NOMO-1 treated with DMSO at 0.1 percent for 48 hours (cell line): ENCODE data around the gene CARMIL1.

ENCODE experiments used
- DNase-seq: peaks from one replicate; lab custom pipeline; 2025; ENCODE audit not compliant: unreplicated experiment; lab: John Stamatoyannopoulos, UW

Gene CARMIL1

GRCh38 chr6:25278914-25279747 lies at the start of gene CARMIL1:
Gene CARMIL1 (plus strand): TSS chr6:25279374. CDS start chr6:25279796, 422 bp downstream.
- peak; percentile 79 for DNase-seq

GRCh38 chr6:25229671-25230321 lies 49.4 kb upstream of the CARMIL1 start:
- no peak for DNase-seq

- no peak for DNase-seq
Observed at GRCh38 chr6:25232479-25232878, 46.7 kb upstream of the CARMIL1 start.

GRCh38 chr6:25233226-25233625 lies 45.9 kb upstream of the CARMIL1 start:
- no peak for DNase-seq

GRCh38 chr6:25237579-25237978 lies 41.6 kb upstream of the CARMIL1 start:
- DNase-seq = no peak

- no peak for DNase-seq
Observed at GRCh38 chr6:25239059-25239458, 40.1 kb upstream of the CARMIL1 start.

- no peak for DNase-seq
Observed at GRCh38 chr6:25239498-25239897, 39.7 kb upstream of the CARMIL1 start.

- DNase-seq = no peak
Observed at GRCh38 chr6:25242567-25242966, 36.6 kb upstream of the CARMIL1 start.

- no peak for DNase-seq
Observed at GRCh38 chr6:25244865-25245264, 34.3 kb upstream of the CARMIL1 start.

GRCh38 chr6:25248123-25248522 lies 31.1 kb upstream of the CARMIL1 start:
- DNase-seq = no peak

GRCh38 chr6:25249133-25249532 lies 30.0 kb upstream of the CARMIL1 start:
- no peak for DNase-seq

GRCh38 chr6:25250878-25251277 lies 28.3 kb upstream of the CARMIL1 start:
- no peak for DNase-seq

- no peak for DNase-seq
Observed at GRCh38 chr6:25251426-25251825, 27.7 kb upstream of the CARMIL1 start.

- no peak for DNase-seq
Observed at GRCh38 chr6:25253351-25253750, 25.8 kb upstream of the CARMIL1 start.

GRCh38 chr6:25254671-25255070 lies 24.5 kb upstream of the CARMIL1 start:
- no peak for DNase-seq

- no peak for DNase-seq
Observed at GRCh38 chr6:25257686-25258348, 21.4 kb upstream of the CARMIL1 start.

- DNase-seq = no peak
Observed at GRCh38 chr6:25259756-25260155, 19.4 kb upstream of the CARMIL1 start.

- no peak for DNase-seq
Observed at GRCh38 chr6:25263657-25264056, 15.5 kb upstream of the CARMIL1 start.

- DNase-seq = no peak
Observed at GRCh38 chr6:25266456-25267100, 12.6 kb upstream of the CARMIL1 start.

- no peak for DNase-seq
Observed at GRCh38 chr6:25267662-25268061, 11.5 kb upstream of the CARMIL1 start.

GRCh38 chr6:25270559-25270958 lies 8.6 kb upstream of the CARMIL1 start:
- no peak for DNase-seq
